Measurements from ENCODE around the gene ATXN1. TPM values are rescaled to one million over a fixed set of nuclear protein-coding genes. Genes with fewer than 3 reads are reported as not detected.

Gene ATXN1
- total RNA-seq, 1 donor from 2014 or later, result 64.5 TPM

DNA sequence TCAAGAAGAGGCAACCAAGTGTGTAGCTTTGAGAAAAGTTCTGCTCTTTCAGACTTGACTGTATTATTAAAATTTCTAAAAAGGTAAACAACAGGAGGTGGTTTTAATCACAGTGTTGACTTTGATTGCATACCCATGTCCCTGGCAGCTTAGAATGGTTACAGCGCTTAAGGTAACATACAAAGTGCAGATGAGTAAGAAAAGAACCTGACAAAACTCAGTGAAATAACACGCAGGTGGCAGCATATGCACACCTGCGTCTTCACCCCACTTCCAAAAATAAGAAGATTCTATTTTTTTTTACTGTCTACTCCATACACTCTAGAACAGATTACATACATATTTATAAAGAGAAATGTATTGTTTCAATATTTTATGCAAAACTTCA is 289.4 kb downstream of the ATXN1 start:
- Mint-ChIP-seq H3K9me3 (ENCODE audit: low read depth) (peaks cover 3% of the 10 kb centered on the region), H3K4me1 (ENCODE audit: low read depth) (peaks cover 42% of the 10 kb centered on the region), H3K4me3 (ENCODE audit: unreplicated experiment) (no peak overlapping the region), H3K27ac (ENCODE audit: unreplicated experiment) (peak overlapping the region; percentile 86), H3K27me3 (ENCODE audit: low read depth) (no peaks in the 10 kb centered on the region), H3K36me3 (ENCODE audit: low read depth) (peaks cover 4% of the 10 kb centered on the region)
- no peak for DNase-seq (ENCODE audit: low spot score)
- TF ChIP-seq, protein P1, sequence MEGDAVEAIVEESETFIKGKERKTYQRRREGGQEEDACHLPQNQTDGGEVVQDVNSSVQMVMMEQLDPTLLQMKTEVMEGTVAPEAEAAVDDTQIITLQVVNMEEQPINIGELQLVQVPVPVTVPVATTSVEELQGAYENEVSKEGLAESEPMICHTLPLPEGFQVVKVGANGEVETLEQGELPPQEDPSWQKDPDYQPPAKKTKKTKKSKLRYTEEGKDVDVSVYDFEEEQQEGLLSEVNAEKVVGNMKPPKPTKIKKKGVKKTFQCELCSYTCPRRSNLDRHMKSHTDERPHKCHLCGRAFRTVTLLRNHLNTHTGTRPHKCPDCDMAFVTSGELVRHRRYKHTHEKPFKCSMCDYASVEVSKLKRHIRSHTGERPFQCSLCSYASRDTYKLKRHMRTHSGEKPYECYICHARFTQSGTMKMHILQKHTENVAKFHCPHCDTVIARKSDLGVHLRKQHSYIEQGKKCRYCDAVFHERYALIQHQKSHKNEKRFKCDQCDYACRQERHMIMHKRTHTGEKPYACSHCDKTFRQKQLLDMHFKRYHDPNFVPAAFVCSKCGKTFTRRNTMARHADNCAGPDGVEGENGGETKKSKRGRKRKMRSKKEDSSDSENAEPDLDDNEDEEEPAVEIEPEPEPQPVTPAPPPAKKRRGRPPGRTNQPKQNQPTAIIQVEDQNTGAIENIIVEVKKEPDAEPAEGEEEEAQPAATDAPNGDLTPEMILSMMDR (IDR thresholded peaks at IDR 0.05), result no peak

DNA sequence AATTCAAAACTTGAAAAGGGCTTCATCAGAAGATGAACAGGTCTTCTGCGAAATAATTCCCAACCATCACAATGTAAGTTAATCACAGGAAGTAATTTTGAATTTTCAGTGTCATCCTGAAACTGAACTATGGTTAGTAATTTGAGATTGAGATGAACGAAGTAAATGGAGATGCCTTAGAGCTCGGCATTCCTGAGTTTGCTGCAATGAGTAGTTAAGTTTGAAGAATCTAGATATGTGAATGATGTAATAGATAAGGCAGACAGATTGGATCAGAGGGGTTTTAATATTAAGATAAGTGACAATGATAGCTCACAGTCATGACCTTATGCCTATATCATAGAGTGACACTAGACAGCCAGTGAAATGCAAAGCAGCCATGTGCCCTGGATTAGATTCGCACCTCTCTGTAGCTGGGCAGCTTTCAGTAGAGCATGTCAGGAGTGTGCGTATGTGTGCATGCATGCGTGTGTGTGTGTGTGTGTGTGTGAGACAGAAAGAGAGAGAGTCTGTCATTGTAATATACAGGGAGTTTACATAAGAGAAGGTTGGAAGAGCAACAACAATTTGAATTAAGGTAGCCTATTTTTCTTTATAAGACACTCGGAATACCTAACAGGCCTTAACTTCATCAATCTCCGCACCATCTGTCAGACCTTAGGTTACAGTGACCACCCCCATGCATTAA is 289.9 kb downstream of the ATXN1 start:
- Mint-ChIP-seq H3K27me3 (ENCODE audit: low read depth) (no peaks in the 10 kb centered on the region), H3K4me3 (ENCODE audit: unreplicated experiment) (no peak overlapping the region), H3K9me3 (ENCODE audit: low read depth) (peaks cover 3% of the 10 kb centered on the region), H3K27ac (ENCODE audit: unreplicated experiment) (peak overlapping the region; percentile 86), H3K4me1 (ENCODE audit: low read depth) (peaks cover 44% of the 10 kb centered on the region), H3K36me3 (ENCODE audit: low read depth) (peaks cover 2% of the 10 kb centered on the region)
- TF ChIP-seq, protein P1 (IDR thresholded peaks at IDR 0.05), result no peak
- no peak for DNase-seq (ENCODE audit: low spot score)

DNA sequence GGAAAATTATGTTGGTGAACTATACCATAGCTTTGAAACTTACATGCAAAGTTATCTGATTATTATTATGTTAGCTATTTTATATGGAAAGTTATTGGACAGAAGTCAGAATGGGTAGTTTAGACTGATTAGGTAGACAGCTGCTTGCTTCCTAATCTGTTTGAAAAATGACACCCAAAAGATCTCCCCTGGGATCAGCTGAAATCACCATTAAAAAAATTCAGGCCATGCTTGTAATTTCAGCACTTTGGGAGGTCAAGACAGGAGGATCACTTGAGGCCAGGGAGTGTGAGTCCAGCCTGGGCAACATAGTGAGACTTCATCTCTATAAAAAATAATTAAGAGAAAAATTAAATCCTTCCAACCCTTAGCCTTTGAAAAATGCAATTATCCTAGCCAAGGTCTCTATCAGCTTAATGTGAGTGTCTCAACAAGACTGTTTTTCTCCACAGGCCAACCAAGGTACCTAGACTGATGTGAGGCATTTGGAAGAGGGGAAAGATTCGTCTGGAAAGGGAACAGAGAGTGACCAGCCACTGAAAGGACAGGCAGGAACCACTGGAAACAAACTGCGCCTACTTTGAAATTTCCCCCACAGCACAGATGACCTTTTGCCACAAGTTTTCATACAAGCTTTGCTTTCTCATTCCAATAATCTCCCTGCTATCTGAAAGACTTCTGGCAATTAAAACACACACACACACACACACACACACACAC is 290.6 kb downstream of the ATXN1 start:
- Mint-ChIP-seq H3K4me1 (ENCODE audit: low read depth) (peaks cover 44% of the 10 kb centered on the region), H3K27ac (ENCODE audit: unreplicated experiment) (peak overlapping the region; percentile 86), H3K27me3 (ENCODE audit: low read depth) (no peaks in the 10 kb centered on the region), H3K4me3 (ENCODE audit: unreplicated experiment) (no peak overlapping the region), H3K9me3 (ENCODE audit: low read depth) (peaks cover 3% of the 10 kb centered on the region), H3K36me3 (ENCODE audit: low read depth) (peaks cover 2% of the 10 kb centered on the region)
- DNase-seq (ENCODE audit: low spot score), result no peak
- TF ChIP-seq, protein P1 (IDR thresholded peaks at IDR 0.05), result no peak

DNA sequence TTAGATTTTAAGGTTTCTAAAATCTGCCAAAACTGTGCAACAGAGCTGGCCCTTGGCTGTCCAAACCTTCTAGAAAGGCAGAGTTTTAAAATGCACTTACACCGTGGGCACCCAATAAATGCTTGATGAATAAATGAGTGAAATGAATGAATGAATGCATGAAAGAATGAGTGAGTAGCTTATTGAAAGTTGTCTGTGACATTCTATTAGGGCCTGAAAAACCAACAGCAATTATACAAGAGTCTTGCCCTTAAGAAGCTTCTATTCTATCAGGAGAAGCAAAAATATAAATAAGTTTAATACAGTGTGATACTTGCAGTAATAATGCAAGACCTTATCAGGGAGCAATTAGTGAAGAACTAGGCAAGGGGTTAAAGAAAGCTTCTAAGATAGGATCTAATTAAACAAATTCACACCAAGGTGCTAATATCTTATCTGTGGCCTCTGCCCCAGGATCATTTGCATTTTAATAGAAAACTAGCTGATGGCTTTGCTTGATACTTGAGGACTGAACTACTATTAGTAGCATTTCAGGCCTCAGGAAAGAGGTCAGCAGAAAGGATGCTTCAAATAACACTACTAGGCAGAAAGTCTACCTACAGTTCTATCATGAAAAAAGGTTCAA is 292.2 kb downstream of the ATXN1 start:
- Mint-ChIP-seq H3K4me3 (ENCODE audit: unreplicated experiment) (no peak overlapping the region), H3K36me3 (ENCODE audit: low read depth) (peaks cover 5% of the 10 kb centered on the region), H3K27ac (ENCODE audit: unreplicated experiment) (no peak overlapping the region), H3K4me1 (ENCODE audit: low read depth) (peaks cover 44% of the 10 kb centered on the region), H3K27me3 (ENCODE audit: low read depth) (no peaks in the 10 kb centered on the region), H3K9me3 (ENCODE audit: low read depth) (peaks cover 3% of the 10 kb centered on the region)
- no peak for DNase-seq (ENCODE audit: low spot score)
- TF ChIP-seq, protein P1 (IDR thresholded peaks at IDR 0.05), result no peak

DNA sequence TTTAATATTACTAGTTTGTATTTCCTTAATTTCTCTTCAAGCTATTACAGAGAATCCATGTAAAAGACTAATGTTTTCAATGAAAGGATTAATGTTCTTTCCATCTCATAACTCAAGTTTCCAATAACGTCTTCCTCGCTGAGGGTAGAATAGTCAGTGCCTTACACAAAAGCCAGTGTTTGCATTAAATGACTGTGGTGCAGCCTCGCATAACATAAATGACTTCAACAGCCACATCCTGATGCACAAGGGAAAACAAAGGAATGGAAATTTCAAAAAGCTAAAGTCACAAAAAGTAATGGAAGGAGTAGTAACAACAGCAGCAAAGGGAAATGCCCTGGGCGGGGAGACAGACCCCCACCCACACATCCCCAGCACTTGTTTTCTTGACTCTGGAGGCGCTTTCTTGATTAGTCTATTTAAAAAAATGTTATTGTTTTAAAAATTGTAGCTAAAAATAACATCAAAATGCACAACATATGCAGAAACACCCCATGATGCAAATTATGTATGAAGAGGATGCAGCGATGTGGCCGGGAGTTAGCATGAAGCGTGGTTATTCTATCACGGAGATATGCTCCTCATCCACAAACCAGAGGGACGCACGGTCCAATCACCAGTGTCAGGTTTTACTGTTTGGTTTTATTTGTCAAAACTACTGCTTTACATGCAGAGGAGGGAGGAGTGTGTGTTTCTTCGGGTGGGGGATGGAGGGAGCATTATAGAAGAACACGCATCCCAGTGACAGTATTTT is 294.3 kb downstream of the ATXN1 start:
- Mint-ChIP-seq H3K27ac (ENCODE audit: unreplicated experiment) (no peak overlapping the region), H3K27me3 (ENCODE audit: low read depth) (no peaks in the 10 kb centered on the region), H3K9me3 (ENCODE audit: low read depth) (no peaks in the 10 kb centered on the region), H3K4me3 (ENCODE audit: unreplicated experiment) (no peak overlapping the region), H3K4me1 (ENCODE audit: low read depth) (peaks cover 25% of the 10 kb centered on the region), H3K36me3 (ENCODE audit: low read depth) (peaks cover 3% of the 10 kb centered on the region)
- DNase-seq (ENCODE audit: low spot score), result no peak
- TF ChIP-seq, protein P1 (IDR thresholded peaks at IDR 0.05), result no peak

Data from chondrocyte (in vitro differentiated cells).